Suprapubic skin (tissue), 4 donors: ENCODE measurements around the gene DNAI1. TPM values are rescaled to one million over a fixed set of nuclear protein-coding genes. Genes with fewer than 3 reads are reported as not detected.

Experiments used
- DNase-seq, 2 donors: peaks; one replicate each; pipeline ENCODE4 v3.0.0-alpha.2; 2019; ENCODE audit warnings: low spot score in 2 of 2
- H3K27ac ChIP-seq: fragments of 200-600 bp; sonication (generic); one replicate; pipeline ENCODE4 v1.5.1; 2019
- H3K27me3 ChIP-seq: fragments of 200-600 bp; sonication (generic); one replicate; pipeline ENCODE4 v1.5.1; 2019
- H3K36me3 ChIP-seq: fragments of 200-600 bp; sonication (generic); one replicate; pipeline ENCODE4 v1.5.1; 2019
- H3K4me1 ChIP-seq: fragments of 200-600 bp; sonication (generic); one replicate; pipeline ENCODE4 v1.5.1; 2019
- H3K4me3 ChIP-seq: fragments of 200-600 bp; sonication (generic); one replicate; pipeline ENCODE4 v1.5.1; 2019; ENCODE audit warnings: mild to moderate bottlenecking
- H3K9me3 ChIP-seq: fragments of 200-600 bp; sonication (generic); one replicate; pipeline ENCODE4 v1.5.1; 2019
- CTCF ChIP-seq, 2 donors: fragments of 200-600 bp in 1 of 2; fragments of 450-650 bp in 1 of 2; sonication (generic) in 1 of 2; IDR thresholded peaks; one replicate each; pipeline ENCODE4 v1.5.1; 2016 to 2019; ENCODE audit warnings: antibody characterized with exemption in 2 of 2, mild to moderate bottlenecking in 1 of 2, moderate library complexity in 1 of 2
- EP300 ChIP-seq: sonication (generic); formaldehyde crosslinking; IDR thresholded peaks from one replicate; pipeline ENCODE4 v1.6.1; 2017; ENCODE audit warnings: antibody characterized with exemption
- POLR2A ChIP-seq, 2 donors: fragments of 450-650 bp; IDR thresholded peaks; one replicate each; pipeline ENCODE4 v1.6.1; 2017; ENCODE audit warnings: antibody characterized with exemption in 2 of 2, mild to moderate bottlenecking in 2 of 2, moderate library complexity in 2 of 2
- POLR2AphosphoS5 ChIP-seq, 3 donors: sonication (generic); formaldehyde crosslinking; IDR thresholded peaks; one replicate each; pipeline ENCODE4 v1.6.1; 2017; ENCODE audit warnings: antibody characterized with exemption in 3 of 3
- WGBS: methylation state at CpG from one replicate; pipeline ENCODE4 v1.1.5; 2018; 5-methylcytosine and 5-hydroxymethylcytosine counted together
- total RNA-seq, 4 donors: library from RNA; depleted of rRNA; stranded (reverse); fragments of >200 nt; gene quantifications; one replicate each; pipeline ENCODE4 v1.1.0, GENCODE V29; 2016

DNAI1 gene
- total RNA-seq, 4 donors from 2014 or later = not detected

- H3K36me3 ChIP-seq = no peaks in the 10 kb centered on the region
- DNase-seq = peak in 1 of 2 donors; percentile 63
- no peaks in the 10 kb centered on the region for H3K27me3 ChIP-seq
- no peak overlapping the region for H3K27ac ChIP-seq
- H3K4me1 ChIP-seq = peaks cover 27% of the 10 kb centered on the region
- H3K4me3 ChIP-seq = no peak overlapping the region
- H3K9me3 ChIP-seq = no peaks in the 10 kb centered on the region
- 100% methylated on average over 1 of the region's 2 CpGs for WGBS
- no peak for TF ChIP-seq POLR2AphosphoS5 (IDR thresholded peaks at IDR 0.05)
These were observed 60.3 kb downstream of the DNAI1 start for GRCh38 chr9:34518896-34519295.

DNA sequence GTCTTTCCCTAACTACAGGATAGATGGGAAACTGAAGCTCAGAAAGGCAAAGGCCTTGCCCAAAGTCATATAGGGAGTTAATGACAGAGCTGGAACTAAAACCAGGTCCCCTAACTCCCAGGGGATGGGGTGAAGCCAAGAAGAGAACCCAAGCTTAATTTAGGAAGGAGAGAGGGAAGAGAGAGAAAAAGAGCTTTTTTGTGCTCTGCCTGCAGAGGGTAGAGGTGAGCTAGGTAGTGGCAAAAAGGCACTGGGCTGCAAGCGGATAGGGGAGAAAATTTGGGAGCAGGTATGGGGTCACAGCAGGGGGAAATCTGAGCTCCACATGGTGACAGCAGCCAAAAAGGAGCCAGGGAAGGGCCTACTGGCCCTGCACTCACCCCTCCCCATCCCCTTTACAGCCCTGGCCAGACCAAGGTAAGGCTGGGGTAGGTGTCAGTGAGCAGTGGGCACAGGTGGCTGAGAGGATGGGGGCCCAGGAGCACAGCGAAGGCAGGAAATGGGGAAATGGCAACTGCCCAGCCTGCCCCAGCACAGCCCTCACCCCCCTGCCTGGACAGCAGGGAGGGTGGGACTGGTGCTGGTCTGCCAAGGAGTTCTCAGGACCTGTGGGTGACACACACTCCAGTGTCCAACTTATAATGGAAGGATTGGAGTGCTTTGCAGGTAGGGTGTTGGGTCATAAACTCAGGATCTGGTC lies 60.9 kb downstream of the DNAI1 start:
- Histone ChIP-seq H3K36me3 (no peaks in the 10 kb centered on the region), H3K9me3 (no peaks in the 10 kb centered on the region), H3K27ac (no peak overlapping the region), H3K4me3 (no peak overlapping the region), H3K4me1 (peaks cover 24% of the 10 kb centered on the region), H3K27me3 (no peaks in the 10 kb centered on the region)
- DNase-seq = no peak
- WGBS = 89% methylated on average over 2 of the region's 2 CpGs
- TF ChIP-seq POLR2AphosphoS5 (IDR thresholded peaks at IDR 0.05) = no peak
- no peak for TF ChIP-seq CTCF (IDR thresholded peaks at IDR 0.05)
- no peak for TF ChIP-seq POLR2A (IDR thresholded peaks at IDR 0.05)
- no peak for TF ChIP-seq EP300

GRCh38 chr9:34520096-34520495 lies 61.5 kb downstream of the DNAI1 start:
- Histone ChIP-seq H3K27ac (no peak overlapping the region), H3K4me3 (no peak overlapping the region), H3K4me1 (peaks cover 24% of the 10 kb centered on the region), H3K36me3 (no peaks in the 10 kb centered on the region), H3K9me3 (no peaks in the 10 kb centered on the region), H3K27me3 (no peaks in the 10 kb centered on the region)
- DNase-seq = no peak
- WGBS = 83% methylated on average over 1 of the region's 6 CpGs
- TF ChIP-seq POLR2A (IDR thresholded peaks at IDR 0.05) (no peak), POLR2AphosphoS5 (IDR thresholded peaks at IDR 0.05) (no peak), CTCF (IDR thresholded peaks at IDR 0.05) (no peak), EP300 (no peak)

- H3K36me3 ChIP-seq = no peaks in the 10 kb centered on the region
- no peak overlapping the region for H3K4me3 ChIP-seq
- no peaks in the 10 kb centered on the region for H3K9me3 ChIP-seq
- 84% methylated on average over 3 of the region's 6 CpGs for WGBS
- no peak overlapping the region for H3K27ac ChIP-seq
- TF ChIP-seq EP300 = no peak
- TF ChIP-seq POLR2AphosphoS5 (IDR thresholded peaks at IDR 0.05) = no peak
- no peak for TF ChIP-seq CTCF (IDR thresholded peaks at IDR 0.05)
- TF ChIP-seq POLR2A (IDR thresholded peaks at IDR 0.05) = no peak
- no peaks in the 10 kb centered on the region for H3K27me3 ChIP-seq
- peaks cover 24% of the 10 kb centered on the region for H3K4me1 ChIP-seq
- no peak for DNase-seq
These were observed 62.1 kb downstream of the DNAI1 start for GRCh38 chr9:34520505-34521385.

- DNase-seq = no peak
- H3K27me3 ChIP-seq = no peaks in the 10 kb centered on the region
- H3K27ac ChIP-seq = no peak overlapping the region
- H3K4me1 ChIP-seq = peaks cover 24% of the 10 kb centered on the region
- H3K4me3 ChIP-seq = no peak overlapping the region
- H3K9me3 ChIP-seq = no peaks in the 10 kb centered on the region
- 96% methylated on average over 3 of the region's 11 CpGs for WGBS
- H3K36me3 ChIP-seq = no peaks in the 10 kb centered on the region
- TF ChIP-seq POLR2A (IDR thresholded peaks at IDR 0.05) (no peak), POLR2AphosphoS5 (IDR thresholded peaks at IDR 0.05) (no peak), CTCF (IDR thresholded peaks at IDR 0.05) (no peak), EP300 (no peak)
These were observed 62.9 kb downstream of the DNAI1 start for GRCh38 chr9:34521406-34522045.
